Measurements from ENCODE around the gene TESK2. TPM values are rescaled to one million over a fixed set of nuclear protein-coding genes. Genes with fewer than 3 reads are reported as not detected.
A peak's percentile ranks its signal among the peaks of the same experiment; 100 is the strongest.
"Not testable (repeated sequence)": the region's sequence is repeated elsewhere in the genome, so short reads cannot be mapped to it uniquely, and the experiment has no call there.

The TESK2 gene
- 1.5 TPM for total RNA-seq
- long read RNA-seq, partial matches to known transcripts, result 2 of 8 reads
- long read RNA-seq, other reads (novel, unspliced or antisense), result 4 of 8 reads

- peak; percentile 98 for ATAC-seq (ENCODE audit: poor library complexity)
- peak; percentile 97 for DNase-seq
- intact Hi-C loops (cut with DNase I), result no loop called here
These were observed at the start of gene TESK2 for GRCh38 chr1:45490626-45491486. TSS of gene TESK2 (minus strand) at chr1:45491163. CDS start at chr1:45457785, 33,378 bp downstream.

GRCh38 chr1:45536886-45537285 lies 45.9 kb upstream of the TESK2 start:
- intact Hi-C loops (cut with DNase I), result no loop called here
- DNase-seq (no peak), ATAC-seq (ENCODE audit: poor library complexity) (no peak)

GRCh38 chr1:45535988-45536766 lies 45.2 kb upstream of the TESK2 start:
- ATAC-seq (ENCODE audit: poor library complexity) (no peak), DNase-seq (no peak)
- intact Hi-C loops (cut with DNase I), result no loop called here

GRCh38 chr1:45531873-45532272 lies 40.9 kb upstream of the TESK2 start:
- intact Hi-C loops (cut with DNase I), result no loop called here
- ATAC-seq (ENCODE audit: poor library complexity) (no peak), DNase-seq (no peak)

- DNase-seq, result no peak
- ATAC-seq (ENCODE audit: poor library complexity), result no peak
- intact Hi-C loops (cut with DNase I), result no loop called here
These were observed 39.7 kb upstream of the TESK2 start for GRCh38 chr1:45530632-45531135.

- intact Hi-C loops (cut with DNase I), result no loop called here
- DNase-seq (no peak), ATAC-seq (ENCODE audit: poor library complexity) (no peak)
These were observed 35.2 kb upstream of the TESK2 start for GRCh38 chr1:45526135-45526644.

- DNase-seq; intact Hi-C loops (cut with DNase I); ATAC-seq (ENCODE audit: poor library complexity): not testable (repeated sequence)
These were observed 33.0 kb upstream of the TESK2 start for GRCh38 chr1:45523975-45524374.

- ATAC-seq (ENCODE audit: poor library complexity); DNase-seq; intact Hi-C loops (cut with DNase I): not testable (repeated sequence)
These were observed 32.6 kb upstream of the TESK2 start for GRCh38 chr1:45523516-45523915.

- intact Hi-C loops (cut with DNase I), result no loop called here
- ATAC-seq (ENCODE audit: poor library complexity), result no peak
- no peak for DNase-seq
These were observed 31.6 kb upstream of the TESK2 start for GRCh38 chr1:45522324-45523104.

- DNase-seq, result peak; percentile 97
- peak; percentile 98 for ATAC-seq (ENCODE audit: poor library complexity)
- intact Hi-C loops (cut with DNase I), result no loop called here
These were observed 30.7 kb upstream of the TESK2 start, which contains the start of gene PRDX1 for GRCh38 chr1:45521413-45522323. TSS of gene PRDX1 (minus strand) at chr1:45521884. CDS start at chr1:45519043, 2,841 bp downstream.

GRCh38 chr1:45519774-45520173 lies 28.8 kb upstream of the TESK2 start:
- intact Hi-C loops (cut with DNase I); ATAC-seq (ENCODE audit: poor library complexity); DNase-seq: not testable (repeated sequence)

- no peak for DNase-seq
- intact Hi-C loops (cut with DNase I), result no loop called here
- no peak for ATAC-seq (ENCODE audit: poor library complexity)
These were observed 27.9 kb upstream of the TESK2 start for GRCh38 chr1:45518910-45519309.

GRCh38 chr1:45518366-45518765 lies 27.4 kb upstream of the TESK2 start:
- ATAC-seq (ENCODE audit: poor library complexity); DNase-seq; intact Hi-C loops (cut with DNase I): not testable (repeated sequence)

- ATAC-seq (ENCODE audit: poor library complexity) (no peak), DNase-seq (no peak)
- intact Hi-C loops (cut with DNase I), result no loop called here
These were observed 25.5 kb upstream of the TESK2 start for GRCh38 chr1:45516465-45516864.

- DNase-seq (no peak), ATAC-seq (ENCODE audit: poor library complexity) (no peak)
- intact Hi-C loops (cut with DNase I), result no loop called here
These were observed 25.1 kb upstream of the TESK2 start for GRCh38 chr1:45516036-45516435.

- DNase-seq; ATAC-seq (ENCODE audit: poor library complexity): not testable (repeated sequence)
- intact Hi-C loops (cut with DNase I), result loop anchor here (5.0 kb wide), 1 partner anchor 54 kb away; no protein-coding TSS in a partner anchor
These were observed 22.7 kb upstream of the TESK2 start for GRCh38 chr1:45513532-45514260.
